Gastroesophageal sphincter (tissue), 3 donors: Measurements from ENCODE around the gene ZNF784.

Experiments used
- CTCF ChIP-seq, 4 experiments: fragments of 200-600 bp in 2 of 4; fragments of 450-650 bp in 2 of 4; sonication (generic) in 1 of 4; IDR thresholded peaks; one replicate each; pipeline ENCODE4 v1.5.1; 2017 to 2019; ENCODE audit warnings: antibody characterized with exemption in 4 of 4, mild to moderate bottlenecking in 2 of 4, moderate library complexity in 2 of 4
- EP300 ChIP-seq: sonication (generic); formaldehyde crosslinking; IDR thresholded peaks from one replicate; pipeline ENCODE4 v1.6.1; 2017; ENCODE audit warnings: antibody characterized with exemption, mild to moderate bottlenecking
- POLR2AphosphoS5 ChIP-seq: sonication (generic); formaldehyde crosslinking; IDR thresholded peaks from one replicate; pipeline ENCODE4 v1.6.1; 2017; ENCODE audit warnings: antibody characterized with exemption

DNA sequence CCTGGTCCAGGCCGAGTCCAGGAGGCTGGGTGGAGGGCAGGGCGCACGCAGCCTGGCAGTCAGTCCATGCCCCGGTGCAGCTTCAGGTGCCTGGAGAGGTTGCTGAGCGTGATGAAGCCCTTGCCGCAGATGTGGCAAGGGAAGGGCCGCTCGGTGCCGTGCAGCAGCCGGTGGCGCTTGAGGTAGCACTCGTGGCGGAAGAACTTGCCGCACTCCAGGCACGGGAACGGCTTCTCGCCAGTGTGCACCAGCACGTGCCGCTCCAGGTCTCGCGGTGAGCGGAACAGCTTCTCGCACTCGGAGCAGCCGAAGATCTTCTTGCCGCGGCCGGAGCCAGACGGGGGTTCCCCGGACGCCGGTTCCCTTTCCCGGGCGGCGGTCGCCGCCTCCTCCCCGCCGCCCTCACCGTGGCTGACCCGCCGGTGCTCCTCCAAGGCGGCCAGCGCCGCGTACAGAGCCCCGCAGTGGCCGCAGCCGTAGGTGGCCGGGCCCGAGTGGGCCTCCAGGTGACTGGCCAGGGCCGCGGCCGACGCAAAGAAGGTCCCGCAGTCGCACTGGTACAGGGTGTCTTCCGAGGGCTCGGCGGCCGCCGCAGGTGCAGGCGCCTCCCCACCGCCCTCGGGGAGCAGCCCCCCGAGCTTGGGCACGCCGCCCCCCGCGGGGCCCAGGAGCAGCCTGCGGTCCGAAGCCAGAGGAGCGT, 31.8 kb downstream of the ZNF784 start:
- TF ChIP-seq POLR2AphosphoS5 (no peak), CTCF (IDR thresholded peaks at IDR 0.05) (no peak), EP300 (no peak)
